HG03571 (cell line): Measurements from ENCODE around the gene RTTN.

Experiments
- ATAC-seq: cut with Tn5 transposase; IDR thresholded peaks from one replicate; pipeline ENCODE4 v1.9.1; 2021; ENCODE audit not compliant: unreplicated experiment

Gene RTTN

GRCh38 chr18:70030728-70031127 is 174.8 kb downstream of the RTTN start:
- no peak for ATAC-seq

- ATAC-seq = peak; percentile 55
Observed at GRCh38 chr18:70029163-70029562, 176.3 kb downstream of the RTTN start.

- peak; percentile 67 for ATAC-seq
Observed at GRCh38 chr18:70028734-70029133, 176.8 kb downstream of the RTTN start.

GRCh38 chr18:70028084-70028483 is 177.4 kb downstream of the RTTN start:
- ATAC-seq = peak; percentile 40

GRCh38 chr18:70025580-70025979 is 179.9 kb downstream of the RTTN start:
- no peak for ATAC-seq

DNA sequence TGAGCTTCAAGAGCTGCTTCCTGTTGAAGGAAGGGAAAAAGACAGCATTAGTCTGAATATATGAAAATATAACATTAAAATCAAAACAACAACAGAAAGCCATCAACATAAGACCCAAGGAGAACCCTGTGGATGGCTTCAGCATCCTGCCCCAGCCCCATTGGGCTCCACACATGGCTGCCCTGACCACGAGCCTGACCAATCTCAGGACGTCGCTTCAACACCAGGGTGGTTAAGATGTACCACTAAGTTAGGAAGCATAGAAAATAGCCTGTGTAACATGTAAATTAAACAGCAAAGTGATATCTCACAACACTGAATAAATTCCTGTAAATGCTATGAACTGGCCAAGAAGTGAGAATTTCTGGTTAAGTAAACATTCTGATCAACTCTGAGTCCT is 180.7 kb downstream of the RTTN start:
- peak; percentile 30 for ATAC-seq

- ATAC-seq = no peak
Observed at GRCh38 chr18:70024093-70024492, 181.4 kb downstream of the RTTN start.

GRCh38 chr18:70022636-70023035 is 182.9 kb downstream of the RTTN start:
- ATAC-seq = no peak

DNA sequence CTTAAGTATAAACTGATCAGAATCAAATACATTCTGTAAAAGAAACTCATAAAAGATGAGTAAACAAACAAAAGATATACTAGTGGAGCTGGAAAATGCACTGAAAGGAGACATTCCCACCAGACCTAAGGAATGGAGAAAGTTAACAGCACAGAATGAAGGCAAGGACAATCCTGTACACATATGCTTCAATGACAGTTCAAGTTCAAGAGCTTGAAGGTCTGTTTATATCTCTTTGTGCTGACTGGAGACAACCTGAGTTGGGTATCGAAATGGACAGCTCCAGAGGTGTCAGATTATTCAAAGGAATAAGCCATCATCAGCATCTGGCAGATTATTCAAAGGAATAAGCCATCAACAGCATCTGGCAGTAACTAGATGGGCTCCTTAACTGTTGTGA is 184.0 kb downstream of the RTTN start:
- ATAC-seq = no peak

DNA sequence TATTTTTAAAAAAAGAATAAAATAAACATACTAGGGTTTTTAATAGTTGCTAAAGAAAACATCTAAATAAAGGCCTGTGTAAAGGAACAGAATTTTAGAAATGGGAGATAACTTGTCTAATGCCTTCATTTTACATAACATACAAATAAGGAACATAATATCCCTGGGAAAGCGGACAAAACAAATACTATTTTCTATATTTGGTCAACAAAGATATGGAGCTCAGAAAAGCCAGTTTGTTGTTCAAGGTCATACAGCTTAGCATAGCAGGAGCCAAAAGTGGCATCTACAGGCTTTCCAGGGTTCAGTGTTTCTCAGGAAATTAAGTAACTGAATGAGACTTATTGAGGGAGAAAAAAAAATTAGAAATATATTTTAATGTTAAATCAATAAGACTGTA is 184.4 kb downstream of the RTTN start:
- no peak for ATAC-seq

GRCh38 chr18:70019991-70020390 is 185.5 kb downstream of the RTTN start:
- ATAC-seq = no peak

DNA sequence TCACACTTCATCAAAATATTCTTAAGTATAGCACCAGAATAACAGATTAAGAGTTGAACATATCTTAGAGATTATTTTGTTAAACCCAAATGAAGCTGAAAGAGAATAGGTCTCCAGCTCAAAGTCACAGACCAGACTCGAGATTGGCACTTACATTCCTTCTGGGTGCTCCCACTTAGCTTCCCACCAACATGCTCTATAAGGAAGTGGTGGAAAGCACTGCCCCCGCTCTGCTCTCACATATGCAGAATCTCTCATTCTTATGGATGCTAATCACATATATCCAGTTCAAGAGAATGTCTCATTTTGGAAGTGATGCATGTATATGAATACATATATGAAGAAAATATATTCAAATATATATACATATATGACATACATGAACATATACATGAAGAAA is 186.4 kb downstream of the RTTN start:
- no peak for ATAC-seq

- ATAC-seq = no peak
Observed at GRCh38 chr18:70015127-70015526, 190.4 kb downstream of the RTTN start.

DNA sequence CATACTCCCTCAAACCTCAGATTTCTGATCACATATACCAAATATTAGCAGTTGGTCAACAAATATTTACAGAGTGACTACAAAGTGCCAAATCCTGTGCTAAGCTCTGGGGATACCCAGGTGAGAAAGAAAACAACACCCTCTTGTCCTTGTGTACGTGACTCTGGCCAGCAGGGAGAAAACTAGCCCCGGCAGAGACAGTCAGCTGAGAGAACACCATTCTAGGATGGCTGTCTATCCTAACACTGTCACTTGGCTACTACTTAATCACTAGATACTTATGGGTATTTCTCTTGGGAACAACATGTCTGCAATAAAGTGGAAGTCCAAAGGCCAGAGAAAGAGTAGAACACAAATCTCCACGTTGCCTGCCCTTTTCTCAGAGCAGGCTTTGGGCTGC is 199.9 kb downstream of the RTTN start:
- no peak for ATAC-seq

GRCh38 chr18:70004696-70005095 is 200.8 kb downstream of the RTTN start:
- ATAC-seq = no peak

GRCh38 chr18:69999656-70000055 is 205.8 kb downstream of the RTTN start:
- no peak for ATAC-seq

- ATAC-seq = no peak
Observed at GRCh38 chr18:69998523-69998987, 206.9 kb downstream of the RTTN start.

GRCh38 chr18:69996951-69997798 is 208.3 kb downstream of the RTTN start:
- ATAC-seq = no peak

DNA sequence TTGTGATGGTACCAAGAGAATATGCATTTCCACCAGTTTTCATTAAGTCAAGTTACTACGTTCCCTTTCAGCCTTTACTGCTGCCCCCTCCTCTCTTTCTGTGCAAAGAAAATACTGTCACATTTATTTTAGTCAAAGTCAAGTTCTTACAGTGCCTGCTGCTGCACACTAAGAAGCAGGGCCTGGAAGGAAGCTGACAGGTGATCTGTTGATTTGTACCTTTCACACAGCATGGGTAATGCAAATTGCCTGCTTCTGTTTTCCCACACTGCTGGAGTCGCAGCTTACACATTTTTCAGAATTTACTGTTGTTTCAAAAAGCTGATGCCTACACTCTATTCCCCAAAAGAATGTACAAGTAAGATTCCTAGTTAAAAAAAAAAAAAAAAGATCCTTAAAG is 209.1 kb downstream of the RTTN start:
- ATAC-seq = no peak

- no peak for ATAC-seq
Observed at GRCh38 chr18:69995774-69996173, 209.7 kb downstream of the RTTN start.

DNA sequence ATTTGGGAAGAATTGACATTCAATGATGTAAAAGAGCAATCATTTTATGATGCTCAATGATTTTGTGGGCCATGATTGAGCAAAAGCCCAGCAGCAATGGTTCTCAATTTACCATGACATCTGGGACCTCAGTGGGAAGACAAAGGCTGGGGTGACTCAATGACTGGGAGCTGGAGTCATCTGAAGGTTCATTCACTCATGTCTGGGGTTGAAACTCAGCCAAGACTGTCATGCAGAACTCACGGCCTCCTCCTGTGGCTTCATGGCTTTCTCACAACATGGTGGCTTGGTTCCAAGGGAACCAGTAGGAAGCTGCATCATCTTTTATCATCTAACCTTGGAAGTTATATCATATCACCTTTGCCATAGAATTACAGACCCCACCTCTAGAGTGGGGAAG is 212.7 kb downstream of the RTTN start:
- no peak for ATAC-seq

DNA sequence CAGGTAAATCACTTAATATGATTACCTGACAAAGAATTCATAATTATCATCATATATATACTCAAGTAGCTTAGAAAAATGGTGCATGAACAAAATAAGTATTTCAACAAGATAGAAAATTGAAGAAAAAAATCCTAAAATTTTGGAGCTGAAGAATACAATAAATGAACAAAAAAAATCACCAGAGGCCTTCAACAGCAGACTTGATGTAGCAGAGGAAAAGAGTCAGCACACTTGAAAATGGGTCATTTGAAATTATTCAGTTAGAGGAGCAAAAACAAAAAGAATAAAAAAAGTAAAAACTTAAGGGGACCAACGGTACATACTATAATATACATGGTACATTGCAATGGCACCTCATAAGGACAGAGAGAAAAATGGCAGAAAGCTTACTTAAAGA is 217.6 kb downstream of the RTTN start:
- no peak for ATAC-seq

DNA sequence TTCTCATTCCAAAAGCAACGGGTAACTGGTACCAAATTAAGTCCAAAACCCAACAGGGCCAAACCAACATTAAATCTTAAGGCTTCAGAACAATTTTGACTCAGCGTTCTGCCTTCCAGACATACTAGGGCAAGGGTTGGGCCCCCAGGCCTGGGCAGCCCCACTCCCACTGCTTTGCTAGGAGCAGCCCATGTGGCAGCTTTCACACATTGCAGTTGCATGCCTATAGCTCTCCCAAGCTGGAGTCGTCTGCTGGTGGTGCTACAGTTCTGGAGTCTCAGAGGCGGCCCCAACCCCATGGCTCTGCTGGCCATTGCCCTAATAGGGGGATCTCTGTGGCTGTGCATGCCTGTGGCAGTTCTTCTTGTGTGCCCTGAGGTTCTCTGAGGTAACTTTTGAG is 220.2 kb downstream of the RTTN start:
- ATAC-seq = no peak
